BJ (cell line): ENCODE measurements around the gene CRABP1. TPM values are rescaled to one million over a fixed set of nuclear protein-coding genes. Genes with fewer than 3 reads are reported as not detected.

ENCODE experiments used
- CTCF ChIA-PET: fragments of 350-600 bp; formaldehyde crosslinking; extraction: SDS; loops from one replicate; lab custom pipeline; 2021; ENCODE audit warnings: antibody characterized with exemption, inconsistent platforms; lab: Yijun Ruan, JAX
- POLR2A ChIA-PET: fragments of 300-600 bp; sonication (Branson Sonifier 250); formaldehyde crosslinking; extraction: SDS; loops from one replicate; lab custom pipeline; 2021; ENCODE audit warnings: antibody characterized with exemption; lab: Charles Lee
- DNase-seq: peaks from one replicate; pipeline ENCODE4 v3.0.0-alpha.2; 2011; ENCODE audit warnings: low read depth
- H3K27me3 ChIP-seq: 2 replicates; pipeline ENCODE4 v1.6.0; 2011; ENCODE audit warnings: low read length; ENCODE audit not compliant: control insufficient read depth, insufficient read depth
- H3K36me3 ChIP-seq: 2 replicates; pipeline ENCODE4 v1.5.1; 2011; ENCODE audit warnings: low read length; ENCODE audit not compliant: control insufficient read depth, insufficient read depth
- H3K4me3 ChIP-seq: 2 replicates; pipeline ENCODE4 v1.5.1; 2011; ENCODE audit warnings: low read depth, mild to moderate bottlenecking, control low read depth, low read length
- polyA plus RNA-seq: library from polyadenylated mRNA; depleted of rRNA; stranded (reverse); fragments of >200 nt; gene quantifications from 2 replicates; pipeline ENCODE4 v1.2.3, GENCODE V29; 2011
- TF ChIP-seq, protein P1 (sequence below): IDR thresholded peaks from 2 replicates; pipeline ENCODE4 v1.5.1; 2011; ENCODE audit warnings: low read depth, mild to moderate bottlenecking, control low read depth, inconsistent platforms, low read length, moderate library complexity; ENCODE audit not compliant: insufficient read depth

The CRABP1 gene
- polyA plus RNA-seq, 1 experiment: not detected

DNA sequence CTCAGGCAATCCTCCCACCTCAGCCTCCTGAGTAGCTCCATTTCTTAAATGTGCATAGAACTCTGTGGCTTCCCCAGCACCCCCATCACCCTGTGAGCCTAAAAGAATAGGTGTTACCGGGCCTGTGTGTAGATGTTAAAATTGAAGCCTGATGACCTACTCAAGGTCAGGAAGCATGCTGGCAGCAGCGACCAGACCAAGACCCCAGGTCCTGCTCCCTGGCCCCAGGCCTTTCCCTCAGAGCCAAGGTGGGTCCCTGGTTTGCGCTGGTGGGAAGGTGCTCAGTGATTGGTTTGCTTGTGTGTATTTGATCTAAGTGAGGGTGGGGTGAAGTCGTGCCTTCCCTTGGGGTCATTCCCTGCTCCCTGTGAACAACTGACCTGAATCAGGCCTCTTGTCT lies 18.4 kb upstream of the CRABP1 start:
- POLR2A ChIA-PET: no interaction called here
- no peak for DNase-seq
- H3K36me3 ChIP-seq: no peaks in the 10 kb centered on the region

DNA sequence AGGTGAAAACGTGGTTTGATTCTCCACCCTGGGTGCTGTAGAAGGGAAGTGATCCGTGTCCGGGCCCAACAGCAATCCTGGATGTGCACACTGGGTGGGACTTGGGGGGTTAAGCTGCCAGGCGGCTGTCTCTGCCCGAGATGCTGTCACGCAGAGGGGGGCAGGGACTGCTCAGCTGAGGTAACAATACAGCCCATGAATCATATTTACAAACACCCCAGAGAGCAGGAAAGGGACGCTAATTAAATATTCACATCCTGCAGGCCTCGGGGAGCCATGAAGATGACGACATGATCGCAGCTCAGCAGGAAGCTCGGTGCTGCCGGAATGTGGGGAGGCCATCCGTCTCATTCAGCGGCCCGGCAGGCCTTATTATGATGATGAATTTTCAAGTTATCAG lies 17.9 kb upstream of the CRABP1 start:
- Histone ChIP-seq H3K4me3 (no peak overlapping the region), H3K27me3 (no peaks in the 10 kb centered on the region), H3K36me3 (no peaks in the 10 kb centered on the region)
- ChIA-PET CTCF (interaction anchor here (1.3 to 27.7 kb wide), 2 partner anchors 67 to 92 kb away, joined by 3 to 578 read pairs; no protein-coding TSS in a partner anchor), POLR2A (no interaction called here)
- no peak for DNase-seq
- TF ChIP-seq, protein P1, sequence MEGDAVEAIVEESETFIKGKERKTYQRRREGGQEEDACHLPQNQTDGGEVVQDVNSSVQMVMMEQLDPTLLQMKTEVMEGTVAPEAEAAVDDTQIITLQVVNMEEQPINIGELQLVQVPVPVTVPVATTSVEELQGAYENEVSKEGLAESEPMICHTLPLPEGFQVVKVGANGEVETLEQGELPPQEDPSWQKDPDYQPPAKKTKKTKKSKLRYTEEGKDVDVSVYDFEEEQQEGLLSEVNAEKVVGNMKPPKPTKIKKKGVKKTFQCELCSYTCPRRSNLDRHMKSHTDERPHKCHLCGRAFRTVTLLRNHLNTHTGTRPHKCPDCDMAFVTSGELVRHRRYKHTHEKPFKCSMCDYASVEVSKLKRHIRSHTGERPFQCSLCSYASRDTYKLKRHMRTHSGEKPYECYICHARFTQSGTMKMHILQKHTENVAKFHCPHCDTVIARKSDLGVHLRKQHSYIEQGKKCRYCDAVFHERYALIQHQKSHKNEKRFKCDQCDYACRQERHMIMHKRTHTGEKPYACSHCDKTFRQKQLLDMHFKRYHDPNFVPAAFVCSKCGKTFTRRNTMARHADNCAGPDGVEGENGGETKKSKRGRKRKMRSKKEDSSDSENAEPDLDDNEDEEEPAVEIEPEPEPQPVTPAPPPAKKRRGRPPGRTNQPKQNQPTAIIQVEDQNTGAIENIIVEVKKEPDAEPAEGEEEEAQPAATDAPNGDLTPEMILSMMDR: no peak

More for the DNA sequence above, 18.4 kb upstream of the CRABP1 start:
- TF ChIP-seq, protein P1: no peak
- no peak overlapping the region for H3K4me3 ChIP-seq
- CTCF ChIA-PET: interaction anchor here (0.7 to 27.7 kb wide), 5 partner anchors 12 to 389 kb away, joined by 3 to 578 read pairs (median 3); no protein-coding TSS in a partner anchor
- H3K27me3 ChIP-seq: no peaks in the 10 kb centered on the region

DNA sequence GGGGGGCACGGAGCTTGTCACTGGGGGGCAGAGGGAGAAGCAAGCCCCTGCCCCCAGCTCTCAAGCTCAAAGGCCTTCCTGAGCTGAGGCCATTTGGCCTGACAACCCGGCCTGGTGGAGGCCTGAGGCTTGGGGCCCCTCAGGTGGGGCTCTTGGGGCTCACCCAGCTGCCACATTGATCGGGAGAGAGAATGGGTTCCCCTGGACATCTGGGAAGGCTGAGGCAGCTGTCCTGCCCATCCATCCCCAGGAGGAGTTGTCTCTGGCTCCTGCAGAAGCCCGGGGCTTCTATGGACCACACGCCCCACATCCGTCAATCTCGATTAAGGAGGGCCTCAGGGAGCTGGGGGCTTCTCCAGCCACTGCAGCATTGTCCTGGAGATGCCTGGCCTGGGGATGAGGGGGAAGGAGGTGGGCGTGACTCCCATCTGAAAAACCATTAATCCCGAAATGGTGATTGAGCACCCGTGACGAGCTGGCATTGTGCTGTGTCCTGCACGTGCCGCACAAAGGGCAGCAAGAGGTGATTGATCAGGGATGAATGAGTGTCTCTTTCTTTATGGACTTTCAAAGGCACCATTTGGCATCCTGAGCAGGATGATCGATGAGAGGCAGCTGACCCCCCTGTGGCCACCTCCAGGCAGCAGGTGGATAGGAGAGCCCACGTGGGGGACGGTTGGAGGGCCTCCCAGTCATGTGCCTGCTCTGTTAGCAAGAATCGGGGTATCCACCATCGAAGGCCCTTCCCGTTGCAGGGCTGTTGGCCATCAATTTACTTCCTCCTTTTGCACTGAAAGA lies 17.2 kb upstream of the CRABP1 start:
- DNase-seq: no peak
- TF ChIP-seq, protein P1: no peak
- POLR2A ChIA-PET: no interaction called here
- no peaks in the 10 kb centered on the region for H3K27me3 ChIP-seq
- no peak overlapping the region for H3K4me3 ChIP-seq
- no peaks in the 10 kb centered on the region for H3K36me3 ChIP-seq
- CTCF ChIA-PET: interaction anchor here (0.5 to 27.7 kb wide), 4 partner anchors 14 to 91 kb away, joined by 3 to 578 read pairs (median 3); no protein-coding TSS in a partner anchor

DNA sequence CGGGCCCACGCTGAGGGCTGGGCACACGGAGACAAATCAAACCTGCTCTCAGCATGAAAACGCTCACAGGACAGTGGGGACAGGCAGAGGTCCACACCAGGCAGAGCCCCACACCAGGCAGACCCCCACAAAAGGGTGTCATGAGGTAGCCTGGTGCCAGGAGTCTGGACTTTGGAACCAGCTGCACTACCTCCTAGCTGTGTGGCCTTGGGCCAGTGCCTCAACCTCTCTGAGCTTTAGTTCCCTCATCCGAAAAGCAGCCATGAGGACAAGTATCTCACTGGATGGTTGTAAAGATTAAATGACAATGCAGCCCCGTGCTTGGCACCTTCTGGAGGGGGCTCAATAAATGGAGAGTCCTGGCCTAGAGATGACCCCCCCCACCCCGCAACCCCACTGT lies 16.5 kb upstream of the CRABP1 start:
- TF ChIP-seq, protein P1: no peak
- Histone ChIP-seq H3K27me3 (no peaks in the 10 kb centered on the region), H3K4me3 (no peak overlapping the region), H3K36me3 (no peaks in the 10 kb centered on the region)
- ChIA-PET CTCF (interaction anchor here (1.0 to 27.7 kb wide), 2 partner anchors 15 to 90 kb away, joined by 3 to 578 read pairs; no protein-coding TSS in a partner anchor), POLR2A (no interaction called here)
- no peak for DNase-seq

DNA sequence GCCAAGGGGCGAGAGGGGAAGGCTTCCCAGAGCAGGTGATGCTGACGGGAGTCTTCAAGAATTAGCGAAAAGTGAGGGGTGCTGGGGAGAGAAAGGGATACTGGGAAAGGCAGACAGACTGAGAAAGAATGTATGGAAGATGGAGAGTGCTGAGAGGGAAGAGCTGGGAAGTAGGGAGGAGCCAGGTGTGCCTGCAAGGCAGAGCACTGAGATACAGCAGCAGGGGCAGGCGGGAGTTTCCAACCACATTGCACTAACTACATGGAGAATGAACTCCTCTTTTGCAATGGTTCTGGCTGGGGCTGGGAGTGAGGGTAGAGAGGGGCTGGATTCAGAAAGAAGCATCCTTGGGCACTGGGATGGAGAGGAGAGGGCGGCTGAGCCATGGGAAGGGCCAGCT lies 16.0 kb upstream of the CRABP1 start:
- TF ChIP-seq, protein P1: no peak
- no peak overlapping the region for H3K4me3 ChIP-seq
- H3K36me3 ChIP-seq: no peaks in the 10 kb centered on the region
- POLR2A ChIA-PET: no interaction called here
- H3K27me3 ChIP-seq: no peaks in the 10 kb centered on the region
- DNase-seq: no peak
- CTCF ChIA-PET: interaction anchor here (1.2 to 27.7 kb wide), 2 partner anchors 17 to 90 kb away, joined by 3 to 578 read pairs; no protein-coding TSS in a partner anchor
